HG03521 (cell line): Measurements from ENCODE around the gene ARHGEF2.
A peak's percentile ranks its signal among the peaks of the same experiment; 100 is the strongest.
"Not testable (repeated sequence)": the region's sequence is repeated elsewhere in the genome, so short reads cannot be mapped to it uniquely, and the experiment has no call there.

ENCODE experiments used
- ATAC-seq: cut with Tn5 transposase; IDR thresholded peaks from one replicate; pipeline ENCODE4 v1.9.1; 2021; ENCODE audit warnings: mild to moderate bottlenecking, moderate library complexity; ENCODE audit not compliant: unreplicated experiment

The ARHGEF2 gene

GRCh38 chr1:155946633-155947219, 31.6 kb downstream of the ARHGEF2 start:
- no peak for ATAC-seq

- no peak for ATAC-seq
Observed at GRCh38 chr1:155944444-155944799, 33.9 kb downstream of the ARHGEF2 start.

- no peak for ATAC-seq
Observed at GRCh38 chr1:155942578-155943141, 35.7 kb downstream of the ARHGEF2 start.

- ATAC-seq = no peak
Observed at GRCh38 chr1:155941845-155942531, 36.4 kb downstream of the ARHGEF2 start.

GRCh38 chr1:155940993-155941844, 37.1 kb downstream of the ARHGEF2 start, which contains the start of gene RXFP4:
RXFP4 (plus strand) TSS chr1:155941638; CDS start chr1:155941710, 72 bp downstream.
- ATAC-seq = no peak

GRCh38 chr1:155940482-155940992, 37.8 kb downstream of the ARHGEF2 start:
- ATAC-seq = no peak

GRCh38 chr1:155938220-155938627, 40.1 kb downstream of the ARHGEF2 start:
- ATAC-seq = no peak

GRCh38 chr1:155934936-155935590, 43.3 kb downstream of the ARHGEF2 start:
- no peak for ATAC-seq

- peak; percentile 93 for ATAC-seq
Observed at GRCh38 chr1:155934097-155934935, 44.0 kb downstream of the ARHGEF2 start, which contains the start of gene KHDC4. KHDC4 (minus strand) TSS chr1:155934413; CDS start chr1:155934373, 40 bp downstream.

GRCh38 chr1:155933591-155934096, 44.7 kb downstream of the ARHGEF2 start:
- no peak for ATAC-seq

GRCh38 chr1:155932487-155932886, 45.9 kb downstream of the ARHGEF2 start:
- no peak for ATAC-seq

- ATAC-seq = no peak
Observed at GRCh38 chr1:155932081-155932480, 46.3 kb downstream of the ARHGEF2 start.

GRCh38 chr1:155931332-155932038, 46.9 kb downstream of the ARHGEF2 start:
- no peak for ATAC-seq

GRCh38 chr1:155930725-155931124, 47.6 kb downstream of the ARHGEF2 start:
- not testable (repeated sequence) for ATAC-seq

- ATAC-seq = no peak
Observed at GRCh38 chr1:155929057-155929456, 49.3 kb downstream of the ARHGEF2 start.

GRCh38 chr1:155925506-155925905, 52.8 kb downstream of the ARHGEF2 start:
- ATAC-seq = no peak

GRCh38 chr1:155920717-155921116, 57.6 kb downstream of the ARHGEF2 start:
- no peak for ATAC-seq

GRCh38 chr1:155919801-155920200, 58.5 kb downstream of the ARHGEF2 start:
- ATAC-seq = no peak

- ATAC-seq = no peak
Observed at GRCh38 chr1:155918660-155919059, 59.7 kb downstream of the ARHGEF2 start.
